GM21381 (cell line): ENCODE measurements around the gene ABRACL.

Experiments
- ATAC-seq: cut with Tn5 transposase; IDR thresholded peaks from one replicate; pipeline ENCODE4 v1.9.1; 2021; ENCODE audit warnings: mild to moderate bottlenecking, moderate library complexity; ENCODE audit not compliant: unreplicated experiment

ABRACL gene

DNA sequence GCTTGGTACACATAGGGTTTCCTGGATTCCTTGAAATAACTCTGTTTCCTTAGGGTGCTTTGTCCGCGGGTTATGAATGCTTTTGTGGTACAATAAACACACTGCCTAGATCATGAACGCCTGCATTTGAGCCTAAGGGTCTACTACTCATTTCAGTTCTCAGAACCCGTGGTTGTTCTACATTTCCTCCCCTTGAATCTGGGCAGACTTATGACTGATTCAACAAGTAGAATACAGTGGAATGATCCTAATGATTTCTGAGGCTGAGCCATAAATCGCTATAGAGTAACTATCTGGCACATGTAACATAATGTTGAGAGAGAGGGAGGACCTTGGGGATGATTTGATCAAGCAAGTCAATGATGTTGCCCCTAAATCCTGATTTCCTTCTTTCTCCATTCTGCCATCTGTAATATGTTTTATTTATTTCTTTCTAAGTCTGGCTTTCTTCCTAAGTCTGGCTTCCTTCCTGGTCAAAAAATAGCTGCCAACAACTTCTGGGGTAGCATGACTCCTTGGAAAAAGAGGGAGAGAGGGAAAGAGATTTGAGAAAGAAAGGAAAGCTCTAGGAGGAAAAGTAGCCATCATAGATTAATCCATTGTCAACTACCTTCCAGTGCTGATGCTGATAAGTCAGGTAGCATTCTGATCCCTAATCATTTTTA, 23.0 kb downstream of the ABRACL start:
- no peak for ATAC-seq

DNA sequence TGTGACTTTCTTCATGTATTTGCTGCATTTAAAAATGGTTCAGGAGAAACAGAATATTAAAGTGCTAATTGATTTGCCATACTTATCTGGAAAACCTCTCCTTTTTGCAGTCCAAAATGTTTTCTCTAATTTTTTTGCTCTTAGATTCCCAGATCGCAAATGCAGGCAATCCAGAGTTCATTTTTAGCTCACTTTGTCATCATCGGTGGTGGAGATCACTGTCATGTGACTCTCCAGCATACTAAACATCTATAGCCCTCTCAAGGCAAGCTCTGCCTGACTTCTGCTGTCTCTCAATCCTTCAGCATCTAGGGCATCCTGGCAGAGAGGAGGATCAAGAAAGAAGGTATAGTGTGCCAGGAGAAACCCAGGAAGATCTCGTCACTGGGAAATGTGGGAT, 24.8 kb downstream of the ABRACL start:
- no peak for ATAC-seq

GRCh38 chr6:139054001-139054400, 25.5 kb downstream of the ABRACL start:
- ATAC-seq: no peak

GRCh38 chr6:139055709-139056108, 27.2 kb downstream of the ABRACL start:
- ATAC-seq: no peak

DNA sequence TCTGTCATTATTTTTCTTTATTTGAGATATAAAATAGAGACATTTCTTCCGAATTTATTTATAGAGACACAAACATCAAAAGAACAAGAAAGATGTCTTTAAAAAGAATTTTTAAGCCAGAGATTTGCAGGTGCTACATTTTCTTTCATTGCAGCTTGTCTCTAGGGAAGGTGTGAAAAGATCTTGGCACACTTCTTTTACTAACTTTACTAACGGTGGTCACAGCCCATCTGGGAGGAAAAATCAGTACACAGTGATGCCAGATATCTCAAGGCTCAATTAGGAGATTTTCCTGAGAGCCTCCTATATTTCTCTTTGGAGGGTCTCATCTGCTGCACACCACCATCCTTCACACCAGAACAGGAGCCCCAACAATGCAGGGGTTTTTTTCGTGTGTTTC, 29.5 kb downstream of the ABRACL start:
- ATAC-seq: no peak

GRCh38 chr6:139060332-139060731, 31.8 kb downstream of the ABRACL start:
- ATAC-seq: no peak

DNA sequence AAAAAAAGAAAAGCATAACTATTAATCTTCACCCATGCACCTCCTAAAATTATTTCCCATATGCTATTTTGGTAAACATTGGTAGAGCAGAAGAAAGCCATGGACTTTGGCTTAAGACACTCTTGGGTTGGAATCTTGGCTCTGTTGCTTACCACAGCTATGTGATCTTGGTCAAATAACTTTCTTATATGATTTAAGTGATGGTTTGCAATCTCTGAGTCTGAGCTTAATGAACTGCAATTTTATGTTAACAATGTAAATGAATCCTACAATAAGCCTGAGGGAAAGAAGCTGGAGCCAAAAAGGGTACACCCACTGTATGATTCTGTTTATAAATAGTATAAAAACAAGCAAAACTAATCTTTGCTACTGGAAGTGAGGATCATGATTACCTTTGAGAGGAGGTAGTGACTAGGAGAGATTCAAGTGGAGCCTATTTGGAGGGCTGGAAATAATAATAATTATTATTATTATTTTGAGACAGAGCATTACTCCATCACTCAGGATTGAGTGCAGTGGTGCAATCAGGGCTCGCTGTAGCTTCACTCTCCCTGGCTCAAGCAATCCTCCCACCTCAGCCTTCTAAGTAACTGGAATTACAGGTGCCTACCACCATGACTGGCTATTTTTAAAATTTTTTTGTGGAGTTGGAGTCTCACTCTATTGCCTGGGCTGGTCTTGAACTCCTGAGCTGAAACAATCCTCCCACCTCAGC, 34.5 kb downstream of the ABRACL start:
- no peak for ATAC-seq

- ATAC-seq: no peak
These were observed 36.6 kb downstream of the ABRACL start for GRCh38 chr6:139064981-139065665.

DNA sequence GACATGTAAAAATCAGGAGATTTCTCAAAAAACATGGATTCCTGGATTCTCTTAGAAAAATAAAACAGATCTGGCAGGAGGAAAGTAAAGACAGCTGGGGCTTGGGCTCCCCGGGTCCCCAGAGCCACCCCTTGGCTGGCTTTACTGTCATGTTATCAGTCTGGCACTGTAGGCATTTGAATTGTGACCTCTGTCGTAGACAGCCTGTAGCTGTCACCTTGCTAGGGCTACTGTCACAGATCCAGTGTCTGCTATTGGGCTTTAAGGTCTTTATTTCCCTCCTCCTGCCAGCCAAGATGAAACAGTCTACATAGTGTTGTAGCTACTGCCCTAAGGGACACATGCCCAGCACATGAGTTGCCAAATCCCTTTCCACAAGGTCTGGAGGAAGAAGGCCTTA, 37.5 kb downstream of the ABRACL start:
- no peak for ATAC-seq

DNA sequence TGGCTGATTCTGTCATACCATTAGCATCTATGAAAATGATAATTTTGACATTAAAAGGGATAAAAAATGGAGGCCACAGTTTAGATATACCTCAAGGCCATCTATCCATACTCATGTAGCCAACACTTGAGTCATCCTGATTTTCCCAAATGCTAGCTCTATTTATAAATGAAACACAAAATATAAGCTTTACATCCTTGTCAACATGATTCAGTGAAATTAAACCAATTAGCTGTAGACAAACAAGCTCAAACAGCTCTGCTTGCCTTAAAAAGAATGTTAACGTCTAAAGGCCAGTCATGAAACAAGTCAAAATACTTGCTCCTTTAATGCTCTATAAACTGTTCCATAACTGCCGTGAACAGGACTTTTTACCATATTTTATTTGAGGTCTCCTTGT, 40.3 kb downstream of the ABRACL start:
- ATAC-seq: no peak

DNA sequence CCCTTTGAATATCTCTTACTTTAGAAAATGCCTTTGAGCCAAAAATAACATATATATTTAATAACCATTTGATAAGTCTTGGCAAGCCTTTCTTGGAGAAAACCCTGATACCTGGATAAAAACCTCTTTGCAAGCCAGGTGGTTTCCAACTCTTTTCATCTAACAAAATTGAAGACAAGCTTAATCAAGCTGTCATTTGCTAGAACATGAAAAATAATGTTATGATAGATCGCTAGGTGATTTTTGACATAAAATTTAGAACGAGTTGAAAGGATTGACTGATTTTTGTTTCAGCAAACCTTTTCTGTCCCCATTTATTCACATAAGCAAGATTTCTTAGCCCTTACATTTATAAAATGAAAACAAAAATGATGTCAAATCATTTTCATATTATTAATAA, 44.6 kb downstream of the ABRACL start:
- no peak for ATAC-seq

DNA sequence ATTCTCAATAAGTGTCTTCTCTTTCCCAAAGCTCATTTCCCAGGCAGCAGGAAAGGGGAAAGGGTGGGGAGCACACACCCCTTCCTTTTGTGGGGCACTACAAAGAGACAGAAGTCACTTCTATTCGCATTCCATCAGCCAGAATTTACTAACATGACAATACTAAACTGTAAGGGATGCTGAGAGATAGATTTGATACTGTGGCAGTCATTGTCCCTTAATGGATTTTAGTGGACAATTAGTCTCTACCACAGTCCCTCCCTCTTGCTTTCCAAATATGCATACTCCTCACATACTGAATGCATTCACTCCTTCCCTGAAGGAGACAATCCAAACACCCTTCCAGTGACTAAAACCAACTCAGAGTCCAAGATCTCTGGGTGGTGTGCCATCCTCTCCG, 50.5 kb downstream of the ABRACL start:
- no peak for ATAC-seq

DNA sequence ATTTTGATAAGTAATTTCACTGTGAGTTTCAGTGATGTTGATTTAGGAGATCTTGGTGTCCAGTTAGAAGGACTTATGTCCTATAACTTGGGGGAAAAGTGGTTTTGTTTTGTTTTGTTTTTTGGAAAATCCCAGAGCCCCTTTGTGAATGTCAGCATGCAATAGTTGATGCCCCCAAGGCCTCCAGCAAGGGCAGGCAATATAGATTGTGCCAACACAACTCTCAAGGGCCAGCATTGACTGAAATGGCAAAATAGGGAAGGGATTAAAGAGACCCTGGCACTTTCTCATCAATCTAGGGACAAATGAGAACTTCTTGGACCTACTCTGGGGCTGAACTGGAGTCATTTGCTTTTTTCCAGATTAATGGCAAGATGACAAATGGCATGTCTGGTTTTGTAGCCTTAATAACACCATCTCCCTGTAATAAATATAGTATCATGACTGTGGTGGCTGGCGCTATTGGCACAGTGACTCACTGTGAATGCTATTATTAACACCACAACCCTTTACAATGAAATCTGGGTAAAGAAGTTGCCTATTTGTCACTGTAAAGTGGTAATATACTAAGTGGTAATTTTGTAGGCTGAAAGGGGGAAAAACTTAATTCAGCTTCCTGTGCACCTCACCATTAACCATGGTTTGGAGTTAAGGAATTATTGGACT, 51.8 kb downstream of the ABRACL start:
- no peak for ATAC-seq

DNA sequence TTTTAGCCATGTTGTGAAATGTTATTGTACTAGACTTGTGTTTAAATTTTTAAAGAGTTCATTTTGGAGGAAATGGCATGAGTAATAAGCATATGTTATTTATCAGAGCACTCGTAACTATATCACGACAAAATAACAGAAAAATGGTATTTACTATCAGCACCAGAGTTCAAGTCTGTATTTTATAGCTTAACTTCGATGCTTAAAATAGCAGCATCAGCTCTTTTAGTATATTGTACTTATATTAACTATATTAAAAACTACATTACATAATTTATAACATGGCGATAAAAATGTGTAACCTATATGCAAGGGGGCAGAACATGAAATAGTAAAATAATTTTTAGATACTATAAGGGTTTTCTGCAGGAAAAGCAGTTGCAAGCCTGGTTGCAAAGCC, 52.9 kb downstream of the ABRACL start:
- ATAC-seq: no peak

GRCh38 chr6:139082370-139082769, 53.8 kb downstream of the ABRACL start:
- ATAC-seq: no peak

- no peak for ATAC-seq
These were observed 63.3 kb downstream of the ABRACL start for GRCh38 chr6:139091826-139092225.
